ENCODE measurements around the gene SOX21.

DNA sequence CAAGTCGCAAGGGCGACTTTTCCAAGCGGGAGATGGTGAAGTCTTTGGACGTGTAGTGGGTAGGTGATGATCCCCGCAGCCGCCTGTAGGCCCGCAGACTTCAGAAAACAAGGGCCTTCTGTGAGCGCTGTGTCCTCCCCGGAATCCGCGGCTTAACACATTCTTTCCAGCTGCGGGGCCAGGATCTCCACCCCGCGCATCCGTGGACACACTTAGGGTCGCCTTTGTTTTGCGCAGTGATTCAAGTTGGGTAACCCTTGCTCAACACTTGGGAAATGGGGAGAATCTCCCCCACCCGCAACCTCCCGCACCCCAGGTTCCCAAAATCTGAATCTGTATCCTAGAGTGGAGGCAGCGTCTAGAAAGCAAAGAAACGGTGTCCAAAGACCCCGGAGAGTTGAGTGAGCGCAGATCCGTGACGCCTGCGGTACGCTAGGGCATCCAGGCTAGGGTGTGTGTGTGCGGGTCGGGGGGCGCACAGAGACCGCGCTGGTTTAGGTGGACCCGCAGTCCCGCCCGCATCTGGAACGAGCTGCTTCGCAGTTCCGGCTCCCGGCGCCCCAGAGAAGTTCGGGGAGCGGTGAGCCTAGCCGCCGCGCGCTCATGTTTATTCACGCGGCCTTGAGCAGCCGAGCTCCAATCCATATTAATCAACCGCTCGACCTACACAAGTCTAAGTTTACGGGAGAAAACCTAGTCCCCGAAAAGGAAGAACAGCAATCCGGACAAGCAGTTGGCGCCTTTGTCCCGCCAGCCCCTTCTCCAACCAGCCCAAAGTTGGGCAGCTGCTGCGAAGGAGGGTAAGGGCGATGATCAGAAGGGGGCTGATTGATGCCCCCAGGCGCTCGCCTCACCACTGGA, 9.9 kb downstream of the SOX21 start:
- TF ChIP-seq POLR2A (IDR thresholded peaks at IDR 0.05) = no peak
- TF ChIP-seq, protein P1, sequence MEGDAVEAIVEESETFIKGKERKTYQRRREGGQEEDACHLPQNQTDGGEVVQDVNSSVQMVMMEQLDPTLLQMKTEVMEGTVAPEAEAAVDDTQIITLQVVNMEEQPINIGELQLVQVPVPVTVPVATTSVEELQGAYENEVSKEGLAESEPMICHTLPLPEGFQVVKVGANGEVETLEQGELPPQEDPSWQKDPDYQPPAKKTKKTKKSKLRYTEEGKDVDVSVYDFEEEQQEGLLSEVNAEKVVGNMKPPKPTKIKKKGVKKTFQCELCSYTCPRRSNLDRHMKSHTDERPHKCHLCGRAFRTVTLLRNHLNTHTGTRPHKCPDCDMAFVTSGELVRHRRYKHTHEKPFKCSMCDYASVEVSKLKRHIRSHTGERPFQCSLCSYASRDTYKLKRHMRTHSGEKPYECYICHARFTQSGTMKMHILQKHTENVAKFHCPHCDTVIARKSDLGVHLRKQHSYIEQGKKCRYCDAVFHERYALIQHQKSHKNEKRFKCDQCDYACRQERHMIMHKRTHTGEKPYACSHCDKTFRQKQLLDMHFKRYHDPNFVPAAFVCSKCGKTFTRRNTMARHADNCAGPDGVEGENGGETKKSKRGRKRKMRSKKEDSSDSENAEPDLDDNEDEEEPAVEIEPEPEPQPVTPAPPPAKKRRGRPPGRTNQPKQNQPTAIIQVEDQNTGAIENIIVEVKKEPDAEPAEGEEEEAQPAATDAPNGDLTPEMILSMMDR (IDR thresholded peaks at IDR 0.05) = no peak
- no peak for TF ChIP-seq POLR2AphosphoS5 (IDR thresholded peaks at IDR 0.05)

All from sigmoid colon (tissue), 4 donors.